ENCODE data around the gene ELMO3.

ELMO3 gene

DNA sequence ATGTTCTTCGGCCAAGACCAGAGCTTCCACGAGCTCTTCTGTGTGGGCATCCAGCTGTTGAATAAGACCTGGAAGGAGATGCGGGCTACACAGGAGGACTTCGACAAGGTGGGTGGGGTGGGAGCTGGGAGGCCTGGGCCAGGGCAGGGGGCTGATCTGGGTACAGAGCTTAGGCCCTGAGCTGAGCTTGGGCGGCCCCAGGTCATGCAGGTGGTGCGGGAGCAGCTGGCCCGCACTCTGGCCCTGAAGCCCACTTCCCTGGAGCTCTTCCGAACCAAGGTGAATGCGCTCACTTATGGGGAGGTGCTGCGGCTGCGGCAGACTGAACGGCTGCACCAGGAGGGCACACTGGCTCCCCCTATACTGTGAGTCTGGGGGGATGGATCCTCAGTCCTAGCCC is 3.5 kb downstream of the ELMO3 start:
- no peaks in the 10 kb centered on the region for H3K4me1 ChIP-seq (ENCODE audit: low read depth, poor library complexity, severe bottlenecking)
- TF ChIP-seq, protein P1, sequence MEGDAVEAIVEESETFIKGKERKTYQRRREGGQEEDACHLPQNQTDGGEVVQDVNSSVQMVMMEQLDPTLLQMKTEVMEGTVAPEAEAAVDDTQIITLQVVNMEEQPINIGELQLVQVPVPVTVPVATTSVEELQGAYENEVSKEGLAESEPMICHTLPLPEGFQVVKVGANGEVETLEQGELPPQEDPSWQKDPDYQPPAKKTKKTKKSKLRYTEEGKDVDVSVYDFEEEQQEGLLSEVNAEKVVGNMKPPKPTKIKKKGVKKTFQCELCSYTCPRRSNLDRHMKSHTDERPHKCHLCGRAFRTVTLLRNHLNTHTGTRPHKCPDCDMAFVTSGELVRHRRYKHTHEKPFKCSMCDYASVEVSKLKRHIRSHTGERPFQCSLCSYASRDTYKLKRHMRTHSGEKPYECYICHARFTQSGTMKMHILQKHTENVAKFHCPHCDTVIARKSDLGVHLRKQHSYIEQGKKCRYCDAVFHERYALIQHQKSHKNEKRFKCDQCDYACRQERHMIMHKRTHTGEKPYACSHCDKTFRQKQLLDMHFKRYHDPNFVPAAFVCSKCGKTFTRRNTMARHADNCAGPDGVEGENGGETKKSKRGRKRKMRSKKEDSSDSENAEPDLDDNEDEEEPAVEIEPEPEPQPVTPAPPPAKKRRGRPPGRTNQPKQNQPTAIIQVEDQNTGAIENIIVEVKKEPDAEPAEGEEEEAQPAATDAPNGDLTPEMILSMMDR (conservative IDR thresholded peaks at IDR 0.05; ENCODE audit: low read depth, low read length): no peak
- H3K4me3 ChIP-seq (IDR thresholded peaks at IDR 0.05; ENCODE audit: insufficient read depth, low read depth, low read length): no peak overlapping the region
- no peaks in the 10 kb centered on the region for H3K27me3 ChIP-seq (ENCODE audit: insufficient read depth, low read depth)
- no peaks in the 10 kb centered on the region for H3K79me2 ChIP-seq (ENCODE audit: insufficient read depth, low read depth)
- H4K20me1 ChIP-seq (ENCODE audit: insufficient read depth): no peaks in the 10 kb centered on the region
- H3K9ac ChIP-seq: no peak overlapping the region
- H2AFZ ChIP-seq (ENCODE audit: low read depth): no peak overlapping the region
- H3K36me3 ChIP-seq (ENCODE audit: insufficient read depth): no peaks in the 10 kb centered on the region
- H3K27ac ChIP-seq: no peak overlapping the region
- no peak overlapping the region for H3K4me2 ChIP-seq

DNA sequence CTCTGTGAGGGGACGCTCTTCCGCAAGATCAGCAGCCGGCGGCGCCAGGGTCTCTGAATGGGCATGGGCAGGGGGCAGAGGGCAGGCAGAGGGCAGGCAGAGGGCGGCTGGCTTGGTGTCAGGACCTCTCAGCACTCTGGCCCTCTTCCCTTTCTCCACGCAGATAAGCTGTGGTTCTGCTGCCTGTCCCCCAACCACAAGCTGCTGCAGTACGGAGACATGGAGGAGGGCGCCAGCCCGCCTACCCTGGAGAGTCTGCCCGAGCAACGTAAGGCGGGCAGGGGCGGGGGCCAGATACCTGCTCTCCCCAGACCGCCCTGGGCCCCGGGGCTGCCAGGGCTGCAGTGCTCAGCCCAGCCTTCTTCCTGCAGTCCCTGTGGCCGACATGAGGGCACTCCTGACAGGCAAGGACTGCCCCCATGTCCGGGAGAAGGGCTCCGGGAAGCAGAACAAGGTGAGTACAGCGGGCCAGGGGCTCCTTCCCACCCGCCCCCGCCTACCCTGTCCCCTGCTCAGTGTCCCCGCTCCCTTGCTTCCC is 4.1 kb downstream of the ELMO3 start:
- Histone ChIP-seq H2AFZ (ENCODE audit: low read depth) (no peak overlapping the region), H3K79me2 (ENCODE audit: insufficient read depth, low read depth) (no peaks in the 10 kb centered on the region), H3K4me2 (no peak overlapping the region), H4K20me1 (ENCODE audit: insufficient read depth) (no peaks in the 10 kb centered on the region), H3K4me1 (ENCODE audit: low read depth, poor library complexity, severe bottlenecking) (no peaks in the 10 kb centered on the region), H3K4me3 (IDR thresholded peaks at IDR 0.05; ENCODE audit: insufficient read depth, low read depth, low read length) (no peak overlapping the region), H3K36me3 (ENCODE audit: insufficient read depth) (no peaks in the 10 kb centered on the region), H3K27ac (no peak overlapping the region), H3K9ac (no peak overlapping the region), H3K27me3 (ENCODE audit: insufficient read depth, low read depth) (no peaks in the 10 kb centered on the region)
- TF ChIP-seq, protein P1 (conservative IDR thresholded peaks at IDR 0.05; ENCODE audit: low read depth, low read length): no peak

DNA sequence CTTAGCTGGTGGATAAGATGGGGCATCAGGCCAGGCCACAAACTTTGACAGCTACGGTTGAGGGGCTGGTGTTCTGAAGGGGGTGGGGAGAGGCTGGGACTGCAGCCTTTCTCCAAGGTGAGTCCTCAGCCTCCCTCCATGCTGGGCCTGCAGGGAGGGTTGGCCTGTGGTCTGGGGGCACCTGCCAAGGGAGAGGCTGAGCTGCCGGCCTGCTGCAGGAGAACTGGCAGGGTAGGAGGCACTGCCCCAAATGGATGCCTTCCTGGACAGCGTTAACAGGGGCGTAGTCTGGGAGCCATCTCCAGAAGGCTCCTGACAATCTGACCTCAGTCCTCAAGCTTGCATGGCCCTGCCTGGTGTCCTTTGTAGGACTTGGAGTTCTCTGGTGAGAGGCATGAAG is 5.1 kb downstream of the ELMO3 start:
- H3K36me3 ChIP-seq (ENCODE audit: insufficient read depth): no peaks in the 10 kb centered on the region
- no peak overlapping the region for H3K4me2 ChIP-seq
- H3K9ac ChIP-seq: no peak overlapping the region
- no peaks in the 10 kb centered on the region for H3K4me1 ChIP-seq (ENCODE audit: low read depth, poor library complexity, severe bottlenecking)
- no peak overlapping the region for H3K27ac ChIP-seq
- H3K4me3 ChIP-seq (IDR thresholded peaks at IDR 0.05; ENCODE audit: insufficient read depth, low read depth, low read length): no peak overlapping the region
- no peaks in the 10 kb centered on the region for H3K27me3 ChIP-seq (ENCODE audit: insufficient read depth, low read depth)
- TF ChIP-seq, protein P1 (conservative IDR thresholded peaks at IDR 0.05; ENCODE audit: low read depth, low read length): no peak
- H2AFZ ChIP-seq (ENCODE audit: low read depth): no peak overlapping the region
- no peaks in the 10 kb centered on the region for H3K79me2 ChIP-seq (ENCODE audit: insufficient read depth, low read depth)
- no peaks in the 10 kb centered on the region for H4K20me1 ChIP-seq (ENCODE audit: insufficient read depth)

DNA sequence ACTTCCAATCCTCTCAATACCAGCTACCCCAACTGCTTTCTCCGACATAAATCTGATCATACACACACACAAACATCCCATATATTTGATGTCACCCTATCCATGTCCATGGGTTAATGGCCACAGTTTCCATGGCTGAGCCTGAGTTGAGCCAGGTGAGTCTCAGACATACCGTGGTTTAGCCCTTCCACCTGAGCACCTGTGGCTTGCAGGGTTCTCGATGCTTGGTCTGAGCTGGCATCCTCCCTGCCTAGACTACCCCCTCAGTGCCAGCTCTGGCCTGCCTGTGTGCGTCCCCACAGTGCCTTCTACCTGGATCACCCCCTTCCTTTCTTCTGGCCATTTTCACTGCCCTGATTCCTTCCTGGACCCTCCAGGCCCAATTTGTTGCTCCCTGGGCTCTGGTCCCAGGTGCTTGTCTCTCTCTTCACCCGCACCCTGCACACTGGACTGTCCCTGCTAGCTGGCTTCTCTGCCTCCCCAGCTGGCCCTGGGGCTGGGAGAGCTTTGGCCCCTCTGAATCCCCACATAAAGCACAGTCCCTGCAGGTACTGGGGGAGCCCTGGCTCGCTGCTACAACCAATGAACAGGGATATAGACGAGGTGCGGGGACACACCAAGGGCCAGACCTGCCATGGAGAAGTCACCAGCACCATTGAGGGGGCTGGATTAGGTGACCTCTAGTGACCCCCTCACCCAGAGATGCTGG is 7.4 kb downstream of the ELMO3 start:
- H2AFZ ChIP-seq (ENCODE audit: low read depth): no peak overlapping the region
- H3K36me3 ChIP-seq (ENCODE audit: insufficient read depth): no peaks in the 10 kb centered on the region
- no peak overlapping the region for H3K4me2 ChIP-seq
- TF ChIP-seq, protein P1 (conservative IDR thresholded peaks at IDR 0.05; ENCODE audit: low read depth, low read length): no peak
- no peaks in the 10 kb centered on the region for H3K79me2 ChIP-seq (ENCODE audit: insufficient read depth, low read depth)
- H3K4me1 ChIP-seq (ENCODE audit: low read depth, poor library complexity, severe bottlenecking): no peaks in the 10 kb centered on the region
- no peaks in the 10 kb centered on the region for H3K27me3 ChIP-seq (ENCODE audit: insufficient read depth, low read depth)
- H4K20me1 ChIP-seq (ENCODE audit: insufficient read depth): no peaks in the 10 kb centered on the region
- no peak overlapping the region for H3K4me3 ChIP-seq (IDR thresholded peaks at IDR 0.05; ENCODE audit: insufficient read depth, low read depth, low read length)
- H3K9ac ChIP-seq: no peak overlapping the region
- no peak overlapping the region for H3K27ac ChIP-seq
